IMR-90 (cell line): ENCODE data around the gene CDH16.
"Not testable (repeated sequence)": the region's sequence is repeated elsewhere in the genome, so short reads cannot be mapped to it uniquely, and the experiment has no call there.

ENCODE experiments used
- BHLHE40 ChIP-seq: fragments of 150-350 bp; IDR thresholded peaks from 2 replicates; pipeline ENCODE4 v1.6.1; 2016; ENCODE audit warnings: mild to moderate bottlenecking, low read depth, low read length
- CEBPB ChIP-seq: IDR thresholded peaks from 2 replicates; pipeline ENCODE4 v1.6.1; 2012; ENCODE audit warnings: low read depth, low read length, improper control_type of control experiment
- CHD1 ChIP-seq: IDR thresholded peaks from 2 replicates; pipeline ENCODE4 v1.6.1; 2012; ENCODE audit warnings: low read depth, low read length, improper control_type of control experiment
- CTCF ChIP-seq: conservative IDR thresholded peaks from 2 replicates; pipeline ENCODE4 v1.5.1; 2012; ENCODE audit warnings: mild to moderate bottlenecking, low read depth, low read length, improper control_type of control experiment
- FOS ChIP-seq: fragments of 150-350 bp; IDR thresholded peaks from 2 replicates; pipeline ENCODE4 v1.6.1; 2016; ENCODE audit warnings: low read depth, low read length
- MAZ ChIP-seq: IDR thresholded peaks from 2 replicates; pipeline ENCODE4 v1.6.1; 2012; ENCODE audit warnings: low read depth, mild to moderate bottlenecking, low read length, improper control_type of control experiment, moderate library complexity, borderline replicate concordance
- MXI1 ChIP-seq: IDR thresholded peaks from 2 replicates; pipeline ENCODE4 v1.6.1; 2012; ENCODE audit warnings: low read depth, mild to moderate bottlenecking, low read length, moderate library complexity, borderline replicate concordance
- NFE2L2 ChIP-seq: fragments of 150-350 bp; IDR thresholded peaks from 2 replicates; pipeline ENCODE4 v1.6.1; 2016; ENCODE audit warnings: low read depth, mild to moderate bottlenecking, low read length
- POLR2A ChIP-seq: IDR thresholded peaks from 2 replicates; pipeline ENCODE4 v1.6.1; 2012; ENCODE audit warnings: mild to moderate bottlenecking, low read depth, low read length
- RAD21 ChIP-seq: IDR thresholded peaks from 2 replicates; pipeline ENCODE4 v1.6.1; 2012; ENCODE audit warnings: low read length, improper control_type of control experiment
- RCOR1 ChIP-seq: IDR thresholded peaks from 2 replicates; pipeline ENCODE4 v1.6.1; 2012; ENCODE audit warnings: mild to moderate bottlenecking, low read length, improper control_type of control experiment; ENCODE audit not compliant: insufficient replicate concordance
- RFX5 ChIP-seq: IDR thresholded peaks from 2 replicates; pipeline ENCODE4 v1.8.0; 2012; ENCODE audit warnings: low read depth, mild to moderate bottlenecking, low read length, moderate library complexity
- SMC3 ChIP-seq: fragments of 150-350 bp; IDR thresholded peaks from 2 replicates; pipeline ENCODE4 v1.6.1; 2016; ENCODE audit warnings: low read depth, mild to moderate bottlenecking, antibody characterized with exemption, low read length, moderate library complexity
- USF2 ChIP-seq: fragments of 150-350 bp; IDR thresholded peaks from 2 replicates; pipeline ENCODE4 v1.6.1; 2017; ENCODE audit warnings: mild to moderate bottlenecking, antibody characterized with exemption, low read length, low read depth

GRCh38 chr16:66934839-66935313 lies 16.2 kb upstream of the CDH16 start:
- not testable (repeated sequence) for TF ChIP-seq USF2, CTCF, FOS, MXI1, CHD1, POLR2A, RAD21, RCOR1, RFX5, BHLHE40, NFE2L2, SMC3, CEBPB
- TF ChIP-seq MAZ: 0 out of 2 replicates have a peak, but pooled peaks have one; percentile 6
